Right cardiac atrium (tissue), 5 donors: ENCODE measurements around the gene AFF2. TPM values are rescaled to one million over a fixed set of nuclear protein-coding genes. Genes with fewer than 3 reads are reported as not detected.

Source experiments
- ATAC-seq, 2 donors: fragments of 200-7000 bp; cut with Tn5 transposase; one replicate each; pipeline versions ENCODE4 v1.8.0 to v1.9.1; 2020; ENCODE audit warnings: moderate library complexity in 2 of 2, mild to moderate bottlenecking in 1 of 2
- DNase-seq, 3 donors: peaks; one replicate each; pipeline ENCODE4 v3.0.0-alpha.2; 2020
- H3K27ac ChIP-seq: one replicate; pipeline ENCODE4 v1.5.1; 2013; ENCODE audit warnings: mild to moderate bottlenecking, low read length, control low read depth, moderate library complexity
- H3K27me3 ChIP-seq: one replicate; pipeline ENCODE4 v1.6.1; 2013; ENCODE audit not compliant: control insufficient read depth, insufficient read depth
- H3K4me1 ChIP-seq: one replicate; pipeline ENCODE4 v1.6.1; 2013; ENCODE audit warnings: low read length; ENCODE audit not compliant: control insufficient read depth, insufficient read depth
- H3K4me3 ChIP-seq: one replicate; pipeline ENCODE4 v1.5.1; 2013; ENCODE audit warnings: low read length, control low read depth
- H3K9me3 ChIP-seq: one replicate; pipeline ENCODE4 v1.6.1; 2013; ENCODE audit warnings: low read length; ENCODE audit not compliant: control insufficient read depth
- WGBS: extraction: QIAGEN DNeasy Blood & Tissue Kit; methylation state at CpG from one replicate; pipeline ENCODE4 v1.1.7; 2013; 5-methylcytosine and 5-hydroxymethylcytosine counted together
- intact Hi-C, 4 donors: fragments of 100-400 bp; cut with DNase I; formaldehyde crosslinking; loops; one replicate each; pipeline versions ENCODE4 v1.11.0 to v1.14.0; 2022 to 2023
- polyA plus RNA-seq: library from polyadenylated mRNA; stranded (reverse); fragments of 200-250 nt; gene quantifications from one replicate; pipeline ENCODE4 v1.2.3, GENCODE V29; 2013
- total RNA-seq, 4 donors: library from RNA; stranded (reverse); fragmentation: NEBNext Ultra II Directional; extraction: Animal tissue kit (Norgen Biotek cat#: 25700); gene quantifications; one replicate each; pipeline ENCODE4 v1.2.1, GENCODE V29; 2021
- donor health status: healthy with polysubstance abuse.
- donor health status: DM: no; HTN: yes; CAD: no.
- donor health status: DM: no; HTN: no; CAD: no.
- donor health status: DM: no; HTN: yes; CAD: no; lungs with severe emphysema.
- donor health status: DM: yes; HTN: yes; CAD: no.

Gene AFF2
- total and polyA plus RNA-seq, 5 donors = 1.00 to 3.1 (median 2.3) TPM

DNA sequence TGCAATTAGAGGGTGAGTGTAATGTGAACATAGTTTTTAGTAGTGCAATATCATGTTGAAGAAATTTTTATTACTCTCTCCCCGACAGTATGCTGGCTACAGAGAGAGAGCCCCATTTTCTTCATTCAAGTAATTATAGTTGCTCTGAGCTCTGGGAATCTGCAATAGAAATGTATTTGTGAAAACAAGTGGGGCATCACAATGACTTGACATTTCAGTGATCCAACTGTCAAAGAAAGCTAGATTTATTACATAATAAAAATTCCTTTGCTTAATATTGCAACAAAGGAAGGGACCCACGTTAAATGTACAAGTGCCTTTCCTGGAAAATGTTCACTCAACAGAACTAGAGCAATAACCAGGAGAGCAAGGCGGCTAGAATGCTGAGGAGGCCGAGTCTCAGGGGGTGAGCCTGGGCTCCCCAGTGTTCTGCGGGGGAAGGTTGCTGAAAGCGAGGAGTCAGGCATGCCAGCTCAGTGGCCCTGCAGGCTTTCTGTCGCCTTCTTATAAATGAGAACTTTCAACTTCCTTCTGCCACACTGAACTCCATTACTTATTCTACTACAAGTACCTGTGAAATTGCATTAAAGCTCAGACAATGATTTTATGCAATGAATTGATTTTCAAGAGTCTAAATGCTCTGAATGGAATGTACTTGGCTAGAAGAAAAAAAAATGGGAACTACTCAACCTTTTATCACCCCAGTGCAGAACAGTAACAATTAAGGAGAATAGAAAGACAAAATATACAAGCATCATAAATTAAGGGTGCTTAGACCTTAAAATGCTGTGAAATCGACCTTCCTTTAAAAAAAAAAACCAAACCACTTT, 476.4 kb downstream of the AFF2 start:
- Histone ChIP-seq H3K27ac (no peak overlapping the region), H3K4me3 (no peak overlapping the region), H3K27me3 (no peaks in the 10 kb centered on the region), H3K4me1 (no peaks in the 10 kb centered on the region), H3K9me3 (no peaks in the 10 kb centered on the region)
- DNase-seq (no peak), ATAC-seq (no peak)
- intact Hi-C loops = no loop called here
- WGBS = 80% methylated on average over 8 of the region's 8 CpGs

DNA sequence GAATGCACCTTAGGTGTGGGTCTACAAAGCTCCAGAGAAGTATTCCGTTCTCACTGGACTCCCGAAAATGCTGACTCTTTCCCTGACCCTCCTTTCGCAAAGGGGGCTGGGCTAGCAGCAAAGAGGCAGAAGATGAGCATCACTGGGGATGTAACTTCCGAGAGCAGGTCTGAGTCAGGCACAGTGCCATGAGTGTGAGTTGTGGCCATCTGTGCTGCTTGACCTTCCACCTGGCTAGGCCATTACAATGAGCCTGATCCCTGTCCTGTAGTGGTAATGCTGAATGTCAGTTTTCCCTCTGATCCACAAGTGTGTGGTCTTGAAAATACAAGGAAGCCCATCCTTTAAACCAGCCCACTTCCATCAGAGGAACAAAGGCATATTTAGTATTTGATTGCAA, 479.4 kb downstream of the AFF2 start:
- intact Hi-C loops = no loop called here
- H3K4me1 ChIP-seq = no peaks in the 10 kb centered on the region
- DNase-seq (no peak), ATAC-seq (no peak)
- H3K27ac ChIP-seq = no peak overlapping the region
- no peak overlapping the region for H3K4me3 ChIP-seq
- H3K9me3 ChIP-seq = no peaks in the 10 kb centered on the region
- 95% methylated on average over 4 of the region's 4 CpGs for WGBS
- no peaks in the 10 kb centered on the region for H3K27me3 ChIP-seq

DNA sequence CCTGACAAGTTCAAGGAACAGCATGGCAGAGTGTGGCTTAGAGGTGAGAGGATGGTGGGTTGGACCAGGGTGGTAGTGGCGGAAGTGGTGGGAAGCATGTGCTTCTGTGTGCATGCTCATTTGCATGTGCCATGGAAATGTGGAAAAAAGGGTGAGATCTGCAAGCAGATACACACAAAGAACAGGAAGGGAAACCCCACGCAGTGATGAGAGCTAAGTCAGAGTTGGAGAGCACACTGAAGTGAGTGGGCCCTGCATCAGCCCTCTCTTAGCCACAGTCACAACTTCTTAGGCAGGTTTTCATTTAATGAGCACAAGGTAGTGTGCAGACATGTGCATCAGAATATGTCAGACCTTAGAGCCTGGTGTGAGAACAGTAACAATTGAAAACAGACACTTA, 483.8 kb downstream of the AFF2 start:
- H3K9me3 ChIP-seq = no peaks in the 10 kb centered on the region
- H3K4me3 ChIP-seq = no peak overlapping the region
- H3K27me3 ChIP-seq = no peaks in the 10 kb centered on the region
- no peak overlapping the region for H3K27ac ChIP-seq
- WGBS = 94% methylated on average over 2 of the region's 2 CpGs
- no peak for ATAC-seq
- intact Hi-C loops = no loop called here
- no peak for DNase-seq
- no peaks in the 10 kb centered on the region for H3K4me1 ChIP-seq

DNA sequence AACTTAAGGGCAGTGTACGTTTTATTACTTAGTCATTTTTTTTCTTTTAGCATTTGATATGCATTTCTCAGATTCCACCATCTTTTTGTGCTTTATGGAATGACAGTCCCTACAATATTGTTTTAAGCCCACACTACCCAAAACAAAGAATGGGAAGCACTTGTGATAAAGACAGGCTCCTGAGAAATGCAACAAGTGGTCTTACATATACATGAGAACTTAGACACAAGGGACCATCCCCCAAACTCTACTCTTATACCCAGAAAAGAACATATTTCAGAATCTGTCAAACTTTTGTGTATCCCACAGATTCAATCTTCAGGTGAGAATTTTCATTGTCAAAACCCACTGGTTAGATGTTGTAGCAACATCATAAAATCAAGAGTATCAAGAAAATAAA, 491.1 kb downstream of the AFF2 start:
- Histone ChIP-seq H3K27me3 (no peaks in the 10 kb centered on the region), H3K27ac (no peak overlapping the region), H3K4me1 (no peaks in the 10 kb centered on the region), H3K4me3 (no peak overlapping the region), H3K9me3 (no peaks in the 10 kb centered on the region)
- 87% methylated on average over 1 of the region's 1 CpG for WGBS
- DNase-seq (no peak), ATAC-seq (no peak)
- intact Hi-C loops = no loop called here

DNA sequence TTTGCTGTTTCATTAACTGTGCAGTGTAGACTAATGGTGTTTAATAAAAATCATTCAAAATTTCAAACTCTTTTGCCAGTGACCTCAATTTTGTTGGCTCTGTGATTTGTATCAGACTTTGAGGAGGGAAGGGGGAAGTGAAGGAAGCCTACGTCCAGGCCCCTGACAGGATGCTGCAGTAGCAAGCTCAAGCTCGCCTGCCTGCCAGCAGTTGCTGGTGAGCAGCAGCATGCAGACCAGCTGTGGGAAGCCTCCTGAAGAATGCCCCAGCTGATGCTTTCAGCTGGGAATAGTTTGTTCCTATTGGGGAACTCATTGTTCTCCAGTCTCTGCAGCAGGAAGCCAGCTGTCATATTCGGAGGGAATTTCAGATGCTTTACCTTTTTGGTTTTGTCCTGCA, 495.2 kb downstream of the AFF2 start:
- intact Hi-C loops = no loop called here
- Histone ChIP-seq H3K4me3 (no peak overlapping the region), H3K27me3 (no peaks in the 10 kb centered on the region), H3K9me3 (no peaks in the 10 kb centered on the region), H3K27ac (no peak overlapping the region), H3K4me1 (no peaks in the 10 kb centered on the region)
- no peak for DNase-seq
- no peak for ATAC-seq
- WGBS = 38% methylated on average over 3 of the region's 3 CpGs

DNA sequence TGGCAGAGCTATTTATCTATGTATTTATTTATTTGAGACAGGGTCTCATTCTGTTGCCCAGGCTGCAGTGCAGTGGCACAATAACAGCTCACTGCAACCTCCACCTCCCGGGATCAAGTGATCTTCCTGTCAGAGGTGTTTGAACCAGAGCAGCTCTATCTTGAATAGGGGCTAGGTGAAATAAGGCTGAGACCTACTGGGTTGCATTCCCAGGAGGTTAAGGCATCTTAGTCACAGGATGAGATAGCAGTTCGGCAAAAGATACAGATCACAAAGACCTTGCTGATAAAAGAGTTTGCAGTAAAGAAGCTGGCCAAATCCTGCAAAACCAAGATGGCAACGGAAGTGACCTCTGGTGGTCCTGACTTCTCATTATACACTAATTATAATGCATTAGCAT, 501.9 kb downstream of the AFF2 start:
- WGBS = 72% methylated on average over 3 of the region's 3 CpGs
- DNase-seq (no peak), ATAC-seq (no peak)
- no peak overlapping the region for H3K4me3 ChIP-seq
- no peaks in the 10 kb centered on the region for H3K27me3 ChIP-seq
- H3K27ac ChIP-seq = no peak overlapping the region
- intact Hi-C loops = no loop called here
- no peaks in the 10 kb centered on the region for H3K9me3 ChIP-seq
- H3K4me1 ChIP-seq = no peaks in the 10 kb centered on the region

DNA sequence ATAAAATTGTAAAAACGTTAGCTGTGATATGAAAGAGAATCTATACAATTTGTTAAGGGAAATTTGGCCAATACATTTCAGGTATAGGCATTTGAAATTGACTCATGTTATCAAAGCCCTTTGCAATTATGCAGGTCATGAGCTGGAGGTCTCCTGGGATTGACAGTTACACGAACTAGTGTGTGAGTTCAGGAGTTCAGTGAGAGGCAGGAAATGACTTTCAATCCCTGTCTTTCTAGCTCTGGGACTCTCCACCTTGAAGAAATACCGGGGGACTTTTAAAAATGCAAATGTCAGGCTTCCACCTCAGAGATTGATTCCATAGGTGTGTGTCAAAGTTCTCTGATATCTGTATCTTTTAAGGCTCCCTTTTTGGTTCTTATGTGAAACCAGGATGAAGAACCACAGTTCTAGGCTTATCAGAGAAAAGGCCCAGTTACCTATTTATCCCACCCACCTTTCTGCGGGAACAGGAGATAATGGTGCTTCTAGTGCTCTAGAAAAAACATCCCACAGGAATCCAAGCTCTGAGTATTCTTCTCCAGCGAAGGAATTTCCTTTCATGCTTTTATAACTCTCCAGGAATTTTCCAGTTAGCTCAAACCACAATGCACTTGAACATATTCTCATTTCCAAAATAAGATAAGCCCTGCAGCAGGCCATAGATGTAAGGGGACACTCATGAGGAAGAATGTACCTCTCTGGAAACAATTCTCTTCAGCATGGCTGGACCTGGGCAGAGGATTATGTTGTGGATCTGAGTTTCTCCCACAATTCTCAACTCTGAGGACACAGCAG, 503.6 kb downstream of the AFF2 start:
- intact Hi-C loops = no loop called here
- Histone ChIP-seq H3K4me3 (no peak overlapping the region), H3K27ac (no peak overlapping the region), H3K27me3 (no peaks in the 10 kb centered on the region), H3K4me1 (no peaks in the 10 kb centered on the region), H3K9me3 (no peaks in the 10 kb centered on the region)
- no peak for DNase-seq
- no peak for ATAC-seq
- 52% methylated on average over 5 of the region's 5 CpGs for WGBS

DNA sequence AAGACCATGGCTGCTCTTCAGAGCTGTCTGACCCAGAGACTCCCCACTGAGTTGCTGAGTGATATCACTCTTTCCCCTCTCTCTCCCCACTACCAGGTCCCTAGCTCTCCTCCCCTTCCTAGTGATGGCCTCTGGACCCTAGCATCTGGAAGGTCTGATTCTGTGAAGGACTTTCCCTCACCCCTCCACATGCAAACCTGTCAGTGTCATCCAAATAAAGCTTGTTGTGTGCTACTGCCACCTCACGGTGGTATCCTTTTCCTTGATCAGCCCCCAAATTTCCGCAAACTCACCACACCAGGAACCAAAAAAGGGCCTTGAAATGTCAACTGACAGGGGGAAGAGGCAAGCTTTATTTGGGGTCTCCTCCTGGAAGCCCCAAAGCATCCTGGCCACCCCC, 504.5 kb downstream of the AFF2 start:
- DNase-seq = no peak
- no peak overlapping the region for H3K4me3 ChIP-seq
- intact Hi-C loops = no loop called here
- H3K27me3 ChIP-seq = no peaks in the 10 kb centered on the region
- H3K9me3 ChIP-seq = no peaks in the 10 kb centered on the region
- no peak overlapping the region for H3K27ac ChIP-seq
- no peak for ATAC-seq
- no peaks in the 10 kb centered on the region for H3K4me1 ChIP-seq
- WGBS = 88% methylated on average over 2 of the region's 2 CpGs

DNA sequence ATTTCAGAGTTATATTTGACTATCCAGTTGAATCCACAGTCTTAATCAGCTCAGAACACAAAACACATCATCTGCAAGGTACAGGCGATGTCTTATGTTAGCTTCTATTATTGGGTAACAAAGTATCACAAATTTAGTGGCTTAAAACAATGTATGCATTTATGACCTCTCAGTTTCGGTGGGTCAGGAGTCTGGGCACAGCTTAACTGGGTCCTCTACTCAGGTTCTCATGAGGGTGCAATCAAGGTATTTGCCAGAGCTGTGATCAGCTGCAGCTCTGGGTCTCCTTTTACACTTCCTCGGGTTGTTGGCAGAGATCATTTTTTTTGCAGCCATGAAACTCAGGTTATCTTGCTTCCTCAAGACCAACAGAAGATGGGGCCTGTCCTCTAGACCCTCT, 505.8 kb downstream of the AFF2 start:
- intact Hi-C loops = no loop called here
- Histone ChIP-seq H3K27ac (no peak overlapping the region), H3K27me3 (no peaks in the 10 kb centered on the region), H3K9me3 (no peaks in the 10 kb centered on the region), H3K4me1 (no peaks in the 10 kb centered on the region), H3K4me3 (no peak overlapping the region)
- WGBS = 88% methylated on average over 3 of the region's 3 CpGs
- ATAC-seq = no peak
- DNase-seq = no peak

DNA sequence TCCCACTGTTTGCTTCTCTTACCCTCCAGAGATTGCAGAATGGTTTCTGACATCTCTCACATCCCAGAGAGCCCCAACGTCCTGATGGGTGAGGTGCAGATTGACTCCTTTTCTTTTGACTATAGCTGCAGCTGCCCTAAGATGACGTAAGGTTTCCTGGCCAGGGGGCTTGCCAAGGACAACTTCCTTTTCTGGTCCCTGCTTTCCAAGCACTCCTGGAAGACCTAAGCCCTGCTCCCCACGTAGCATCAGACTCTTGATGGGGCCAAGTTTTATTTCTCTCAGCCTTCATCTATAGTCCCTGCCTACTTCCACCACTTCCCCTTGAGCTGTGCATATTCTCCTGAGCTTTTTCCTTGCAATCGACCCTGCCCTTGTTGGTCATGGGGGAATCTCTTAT, 507.0 kb downstream of the AFF2 start:
- DNase-seq (no peak), ATAC-seq (peak in 1 of 2 donors; percentile 79)
- H3K9me3 ChIP-seq = no peaks in the 10 kb centered on the region
- H3K27ac ChIP-seq = no peak overlapping the region
- intact Hi-C loops = no loop called here
- H3K4me3 ChIP-seq = no peak overlapping the region
- 29% methylated on average over 4 of the region's 4 CpGs for WGBS
- no peaks in the 10 kb centered on the region for H3K27me3 ChIP-seq
- no peaks in the 10 kb centered on the region for H3K4me1 ChIP-seq

DNA sequence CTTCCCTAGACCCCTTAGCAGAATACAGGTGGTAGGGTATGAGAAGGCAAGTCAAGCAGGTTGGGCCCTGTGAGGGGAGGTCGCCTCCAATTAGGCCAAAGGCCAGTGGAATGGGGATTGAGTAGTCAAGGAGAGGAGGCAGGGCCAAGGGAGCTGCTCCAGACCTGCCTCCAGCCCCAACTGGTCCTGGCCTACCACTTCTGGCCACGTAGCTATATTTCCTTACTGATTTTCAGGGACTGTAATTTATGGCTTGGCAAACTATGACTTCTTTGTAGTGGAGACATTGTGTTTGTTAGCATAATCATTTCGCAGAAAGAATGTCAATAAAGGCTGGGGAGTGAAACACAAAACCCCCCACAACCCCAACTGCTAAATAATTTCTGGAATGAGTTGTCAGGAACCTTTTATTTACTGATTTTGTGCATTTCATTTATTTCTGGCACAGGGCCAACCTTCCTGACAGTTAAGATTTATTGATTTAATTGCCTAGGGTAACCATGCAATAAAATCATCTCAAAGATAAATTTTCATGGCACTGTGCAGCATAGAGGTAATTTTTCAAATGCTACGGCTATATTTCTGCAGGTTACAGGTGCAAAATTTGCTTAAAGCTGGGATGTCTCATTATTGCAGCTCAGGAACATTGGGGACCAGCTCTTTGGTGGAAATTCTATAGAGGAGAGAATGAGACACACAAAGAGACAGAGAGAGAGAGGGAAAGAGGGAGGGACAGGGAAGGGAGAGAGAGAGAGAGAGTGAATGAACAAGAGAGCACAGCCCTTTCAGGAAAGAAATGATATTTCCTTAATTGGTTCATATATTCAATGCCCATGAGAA, 509.8 kb downstream of the AFF2 start:
- intact Hi-C loops = no loop called here
- DNase-seq = no peak
- no peaks in the 10 kb centered on the region for H3K4me1 ChIP-seq
- ATAC-seq = no peak
- no peaks in the 10 kb centered on the region for H3K27me3 ChIP-seq
- H3K27ac ChIP-seq = no peak overlapping the region
- no peak overlapping the region for H3K4me3 ChIP-seq
- no peaks in the 10 kb centered on the region for H3K9me3 ChIP-seq
- WGBS = 86% methylated on average over 4 of the region's 4 CpGs
